Inflammatory macrophage treated with lipopolysaccharide for 1 hour (primary cell): ENCODE measurements around the gene CERKL.
"Not testable (repeated sequence)": the region's sequence is repeated elsewhere in the genome, so short reads cannot be mapped to it uniquely, and the experiment has no call there.

Source experiments
- DNase-seq, 2 donors: peaks; one replicate each; pipeline ENCODE4 v3.0.0-alpha.2; 2020 to 2022

CERKL gene, protein sequence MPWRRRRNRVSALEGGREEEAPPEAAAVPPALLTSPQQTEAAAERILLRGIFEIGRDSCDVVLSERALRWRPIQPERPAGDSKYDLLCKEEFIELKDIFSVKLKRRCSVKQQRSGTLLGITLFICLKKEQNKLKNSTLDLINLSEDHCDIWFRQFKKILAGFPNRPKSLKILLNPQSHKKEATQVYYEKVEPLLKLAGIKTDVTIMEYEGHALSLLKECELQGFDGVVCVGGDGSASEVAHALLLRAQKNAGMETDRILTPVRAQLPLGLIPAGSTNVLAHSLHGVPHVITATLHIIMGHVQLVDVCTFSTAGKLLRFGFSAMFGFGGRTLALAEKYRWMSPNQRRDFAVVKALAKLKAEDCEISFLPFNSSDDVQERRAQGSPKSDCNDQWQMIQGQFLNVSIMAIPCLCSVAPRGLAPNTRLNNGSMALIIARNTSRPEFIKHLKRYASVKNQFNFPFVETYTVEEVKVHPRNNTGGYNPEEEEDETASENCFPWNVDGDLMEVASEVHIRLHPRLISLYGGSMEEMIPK

DNA sequence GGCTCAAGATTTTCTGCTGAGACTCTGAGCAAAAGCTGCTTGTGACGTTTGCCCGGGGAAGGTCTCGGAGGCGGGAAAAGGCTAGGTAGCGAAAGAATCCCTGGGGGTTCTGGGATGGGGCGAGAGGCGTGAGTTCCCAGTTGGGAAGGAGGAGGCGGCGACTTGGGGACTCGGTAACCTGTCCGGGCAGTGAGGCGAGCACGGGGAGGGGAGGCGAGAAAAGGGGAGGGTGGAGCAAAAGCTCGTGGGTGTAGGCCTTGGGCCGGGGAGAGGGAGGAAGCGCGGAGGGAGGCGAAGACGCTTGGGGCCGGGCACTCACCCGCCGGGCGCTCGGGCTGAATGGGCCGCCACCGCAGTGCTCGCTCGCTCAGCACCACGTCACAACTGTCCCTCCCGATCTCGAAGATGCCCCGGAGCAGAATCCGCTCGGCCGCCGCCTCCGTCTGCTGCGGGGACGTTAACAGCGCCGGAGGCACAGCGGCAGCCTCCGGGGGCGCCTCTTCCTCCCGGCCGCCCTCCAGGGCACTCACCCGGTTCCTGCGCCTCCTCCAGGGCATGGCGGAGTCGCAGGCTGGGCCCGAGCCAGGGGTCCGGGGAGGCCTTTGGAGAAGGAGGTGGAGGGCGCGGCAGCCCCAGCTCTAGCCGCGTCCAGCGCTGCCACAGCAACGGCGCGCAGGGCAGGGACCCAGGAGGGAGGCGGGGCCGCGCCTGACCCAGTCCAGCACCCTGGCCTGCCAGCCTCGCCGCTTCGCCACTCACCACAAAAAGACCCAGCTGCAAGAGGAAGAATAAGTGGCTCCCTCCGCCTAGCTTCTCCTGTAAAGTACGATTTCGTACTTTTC lies at the start of gene CERKL:
TSS of gene CERKL (minus strand) at position 656 of the 842 bp plus-strand sequence. CDS start at position 557, 99 bp downstream.
- DNase-seq: peak; percentile 18 to 20

GRCh38 chr2:181702519-181702918 lies 45.6 kb upstream of the CERKL start:
- not testable (repeated sequence) for DNase-seq

DNA sequence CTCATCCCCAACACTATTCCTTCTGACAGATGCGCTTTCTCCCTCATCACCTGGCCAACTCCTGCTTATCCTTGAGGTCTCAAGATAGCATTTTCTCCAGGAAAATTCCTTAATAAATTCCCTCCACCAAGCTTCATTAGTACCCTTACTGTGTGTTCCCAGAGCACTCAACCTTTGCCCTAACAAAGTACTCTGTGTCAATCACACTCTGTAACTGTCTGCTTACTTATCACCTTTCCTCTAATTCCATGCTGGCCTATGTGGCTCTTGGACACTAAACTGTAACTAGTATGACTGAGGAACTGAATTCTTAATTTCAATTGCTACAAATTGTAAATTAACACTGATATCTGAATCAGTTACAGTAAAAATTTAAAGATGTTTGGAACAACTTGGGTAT lies 41.3 kb upstream of the CERKL start:
- no peak for DNase-seq

DNA sequence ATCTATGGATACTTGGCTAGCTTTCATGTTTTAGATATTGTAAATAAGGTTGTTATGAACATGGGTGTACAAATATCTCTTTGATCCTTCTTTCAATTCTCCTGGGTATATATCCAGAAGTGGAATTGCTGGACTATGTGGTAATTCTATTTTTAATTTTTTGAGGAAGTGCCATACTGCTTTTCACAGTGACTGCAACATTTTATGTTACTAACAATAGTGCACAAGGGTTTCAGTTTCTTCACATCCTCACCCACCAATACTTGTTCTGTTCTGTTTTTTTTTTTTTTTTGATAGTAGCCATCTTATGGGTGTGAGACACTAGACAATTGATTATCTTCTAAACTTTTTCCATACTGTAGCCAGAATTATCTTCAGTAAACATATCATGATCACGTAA lies 40.7 kb upstream of the CERKL start:
- peak; percentile 62 to 81 for DNase-seq

GRCh38 chr2:181697126-181697525 lies 40.2 kb upstream of the CERKL start:
- peak; percentile 56 to 70 for DNase-seq

DNA sequence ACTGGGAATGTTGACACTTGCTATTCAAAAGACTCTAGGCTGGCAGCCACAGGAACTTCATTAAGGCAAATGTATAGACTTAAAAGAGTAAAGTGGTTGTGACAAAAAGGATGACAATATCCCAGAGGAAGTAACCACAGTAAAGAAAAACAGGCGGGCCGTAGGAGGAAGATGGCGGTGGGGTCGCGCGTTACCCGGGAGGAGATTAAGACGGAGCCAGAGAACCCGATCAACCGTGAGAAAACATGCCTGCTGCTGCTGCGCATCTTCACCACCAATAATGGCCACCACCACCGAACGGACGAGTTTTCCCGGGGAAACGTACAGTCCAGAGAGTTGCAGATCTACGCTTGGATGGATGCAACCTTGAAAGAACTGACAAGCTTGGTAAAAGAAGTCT lies 37.4 kb upstream of the CERKL start:
- no peak for DNase-seq

DNA sequence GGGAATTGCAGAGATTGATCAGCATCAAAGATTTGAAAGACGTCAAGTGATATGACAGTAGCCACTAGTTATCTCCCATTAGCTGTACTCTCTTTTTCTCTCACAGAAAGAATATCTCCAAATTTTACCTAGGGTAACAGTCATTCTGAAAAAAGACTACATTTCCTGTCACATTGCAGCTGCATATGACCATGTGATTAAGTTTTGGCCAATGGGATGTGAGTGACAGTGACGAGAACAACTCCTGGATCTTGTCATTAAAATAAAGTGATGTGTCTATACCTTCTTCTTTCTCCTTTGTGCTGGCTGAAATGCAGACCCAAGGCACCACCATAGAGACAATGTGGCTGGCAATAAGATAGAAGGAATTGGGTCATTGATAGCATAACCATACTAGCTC lies 34.0 kb upstream of the CERKL start:
- DNase-seq: no peak

- DNase-seq: no peak
Measured at GRCh38 chr2:181686576-181687185, 29.8 kb upstream of the CERKL start.

GRCh38 chr2:181685150-181685688 lies 28.3 kb upstream of the CERKL start:
- DNase-seq: no peak

DNA sequence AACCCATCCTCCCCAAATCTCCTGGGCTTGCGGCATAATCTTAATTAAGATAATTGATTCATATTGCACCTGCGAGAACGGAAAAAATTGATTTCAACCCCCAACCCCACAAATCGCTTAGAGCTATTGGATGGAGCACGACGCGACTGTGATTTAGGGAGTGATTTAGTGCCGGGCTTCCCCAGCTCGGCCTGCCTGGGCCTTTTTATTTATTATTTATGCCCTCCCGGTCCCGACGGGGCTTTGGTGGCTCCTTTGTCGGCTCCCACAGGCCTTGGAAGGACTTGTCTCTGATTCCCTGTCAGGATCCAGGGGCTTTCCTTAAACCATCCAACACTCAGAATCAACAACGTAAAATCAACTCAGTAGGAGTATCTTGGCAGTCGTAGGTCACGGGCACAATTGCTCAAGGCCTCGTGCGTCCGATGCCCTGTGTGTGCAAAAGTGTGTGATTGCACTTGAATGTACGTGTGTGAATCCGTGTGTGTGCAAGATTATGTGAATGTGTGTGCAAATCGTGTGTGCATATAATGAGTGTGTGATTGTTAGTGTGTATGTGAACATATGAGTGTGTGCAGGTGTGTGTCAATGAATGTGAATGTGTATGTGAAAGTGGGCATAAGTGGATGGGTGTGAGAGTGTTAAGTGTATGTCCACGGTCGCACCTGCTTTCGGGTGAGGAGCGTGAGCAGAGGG lies 27.7 kb upstream of the CERKL start:
- no peak for DNase-seq

DNA sequence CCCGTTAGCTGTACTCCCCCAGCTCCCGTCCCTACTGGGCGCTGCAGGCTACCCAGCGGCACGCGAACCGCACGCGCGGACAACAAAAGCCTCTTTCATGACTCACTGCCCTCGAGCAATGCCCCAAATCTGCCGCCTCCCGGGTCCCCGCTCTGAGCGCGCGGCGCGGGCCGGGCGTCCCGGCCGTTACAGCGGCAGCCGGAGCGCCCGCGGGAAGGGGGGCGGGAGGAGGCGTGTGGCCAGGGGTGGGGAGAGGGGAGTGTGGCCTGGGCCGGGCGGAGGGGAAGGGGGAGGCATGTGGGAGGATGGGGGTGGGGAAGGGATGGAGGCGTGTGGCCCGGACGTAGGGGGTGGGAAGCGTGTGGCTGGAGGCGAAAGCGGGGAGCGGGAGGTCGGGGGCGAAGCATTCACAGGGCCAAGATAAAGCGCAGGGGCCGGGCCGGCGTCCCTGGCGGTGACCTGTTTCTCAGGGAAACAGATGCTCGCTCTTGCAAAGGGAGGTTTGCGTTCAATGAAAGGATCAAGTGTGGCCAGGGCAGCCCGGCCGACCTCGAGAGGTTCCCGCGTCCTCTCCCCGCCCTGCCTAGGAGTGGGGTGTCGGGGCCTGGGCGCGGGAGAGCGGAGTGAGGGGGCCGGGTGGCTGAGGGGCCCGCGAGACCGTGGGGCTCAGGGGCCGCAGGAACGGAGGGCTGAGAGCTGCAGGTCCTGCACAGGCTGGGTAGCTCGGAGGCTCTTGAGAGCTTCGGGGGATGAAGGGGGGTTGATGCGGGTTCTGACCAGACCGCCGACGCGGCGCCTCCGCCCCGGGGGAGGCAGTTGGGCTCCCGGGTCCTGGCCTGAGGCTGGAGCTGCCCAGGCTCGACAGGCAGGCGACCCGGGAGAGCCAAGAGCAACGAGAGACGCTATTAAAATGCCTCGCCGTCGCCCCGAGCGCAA lies 26.9 kb upstream of the CERKL start:
- no peak for DNase-seq

- peak in 1 of 2 donors; percentile 16 for DNase-seq
Measured at GRCh38 chr2:181682795-181683517, 26.1 kb upstream of the CERKL start.

DNA sequence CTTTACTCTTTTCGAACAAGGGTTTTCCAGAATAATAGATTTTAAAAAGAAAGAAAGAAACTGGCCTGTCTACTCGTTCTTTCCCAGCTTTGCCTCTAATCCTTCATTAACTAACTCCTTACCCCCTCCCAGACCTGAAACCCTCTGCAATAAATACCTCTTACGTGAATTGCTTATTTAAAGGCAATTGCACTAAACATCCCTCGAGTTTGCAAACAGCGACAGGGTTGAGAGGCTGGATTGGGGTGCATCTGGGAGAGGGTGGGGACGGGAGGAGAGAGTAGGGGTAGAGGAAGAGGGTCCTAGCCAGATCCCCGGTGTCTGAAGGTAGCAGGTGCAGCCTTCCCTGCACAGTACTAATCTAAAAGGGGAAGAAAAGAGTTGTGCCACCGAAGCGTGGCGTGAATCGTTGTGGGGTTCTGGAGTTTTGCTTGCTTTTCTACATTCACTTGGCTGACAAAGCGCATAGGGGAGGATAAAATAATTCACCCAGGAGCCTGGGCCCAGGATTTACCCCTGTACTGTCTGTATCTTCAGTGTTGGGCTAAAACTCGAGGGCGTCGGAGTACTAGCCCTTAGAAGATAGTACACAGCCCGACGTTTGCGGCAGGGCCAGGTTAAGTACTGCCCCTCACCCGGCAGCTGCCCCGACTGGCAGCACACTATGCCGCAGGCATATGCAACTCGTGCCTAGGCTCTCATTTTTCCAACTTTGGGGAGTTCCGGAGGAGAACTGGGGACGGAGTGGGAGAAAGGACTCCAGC lies 25.3 kb upstream of the CERKL start:
- no peak for DNase-seq

- DNase-seq: no peak
Measured at GRCh38 chr2:181680937-181681811, 24.3 kb upstream of the CERKL start.

DNA sequence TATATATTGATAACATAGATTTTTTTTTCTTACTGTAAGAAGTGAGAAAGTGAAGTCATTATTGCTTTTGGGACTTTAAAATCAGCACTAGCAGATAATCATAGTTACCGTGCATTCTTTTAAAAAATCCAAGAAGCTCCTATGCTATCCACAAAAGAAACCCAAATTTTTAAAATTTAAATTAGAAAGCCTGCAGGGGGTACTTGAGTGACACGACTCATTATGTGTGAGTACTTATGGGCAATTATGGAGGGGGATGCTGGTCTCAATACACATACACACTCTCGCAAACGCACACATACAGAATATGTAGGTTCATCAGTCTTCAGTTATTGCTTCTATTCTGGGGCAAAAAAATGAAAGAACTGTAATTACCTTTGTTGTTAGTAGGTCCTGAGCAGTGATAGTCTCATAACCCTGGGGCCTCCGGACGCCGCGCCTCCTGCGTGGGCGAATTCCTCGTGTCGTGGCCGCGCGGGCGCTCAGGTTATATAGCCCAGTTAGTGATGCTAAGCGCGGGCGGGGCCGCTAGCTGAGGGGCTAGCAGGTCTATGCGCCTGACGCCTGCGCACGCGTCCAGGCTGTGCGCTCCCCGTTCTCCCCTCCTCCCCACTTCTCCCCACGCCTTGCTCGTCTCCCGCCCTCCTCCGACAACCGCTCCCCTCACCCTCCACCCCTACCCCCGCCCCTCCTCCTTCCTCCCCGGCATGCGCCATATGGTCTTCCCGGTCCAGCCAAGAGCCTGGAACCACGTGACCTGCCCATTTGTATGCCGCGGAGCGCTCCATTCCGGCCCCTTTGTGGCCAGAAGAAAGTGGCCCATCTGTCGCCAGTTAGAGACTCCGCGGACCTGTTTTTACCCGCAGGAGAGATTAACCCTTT lies 23.4 kb upstream of the CERKL start, which contains the start of gene NEUROD1:
TSS of gene NEUROD1 (minus strand) at position 463 of the 882 bp plus-strand sequence. CDS start 1,657 bp downstream, outside the sequence.
- no peak for DNase-seq

DNA sequence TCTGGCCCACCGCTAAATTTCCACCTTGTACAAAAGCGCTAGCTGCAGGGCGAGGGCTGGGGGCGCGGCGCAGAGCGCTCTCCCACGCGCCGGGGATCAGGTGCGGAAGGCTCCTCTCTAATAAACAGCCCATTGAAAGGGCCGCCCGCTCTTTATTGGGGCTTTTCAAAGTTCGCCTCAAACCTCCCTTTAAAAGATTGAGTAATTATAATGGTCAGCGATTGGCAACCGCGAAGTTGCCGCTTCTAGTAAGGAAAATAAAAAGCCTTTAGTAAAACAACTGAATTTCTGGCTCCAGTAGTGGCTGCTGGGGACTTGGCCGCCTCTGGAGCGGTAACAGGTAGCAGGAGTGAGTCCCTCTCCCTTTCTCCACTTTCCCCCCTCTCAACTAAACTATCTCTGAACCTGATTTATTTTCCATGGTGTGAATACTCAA lies 22.7 kb upstream of the CERKL start:
- no peak for DNase-seq

GRCh38 chr2:181678861-181679543 lies 22.1 kb upstream of the CERKL start:
- no peak for DNase-seq
